PC-9 (cell line): Measurements from ENCODE around the gene CYP17A1.
"Not testable (repeated sequence)": the region's sequence is repeated elsewhere in the genome, so short reads cannot be mapped to it uniquely, and the experiment has no call there.

Experiments used
- CTCF ChIP-seq: fragments of 200-600 bp; sonication (generic); conservative IDR thresholded peaks from 2 replicates; pipeline ENCODE4 v1.6.1; 2017; ENCODE audit warnings: mixed run types, antibody characterized with exemption, mild to moderate bottlenecking, moderate library complexity
- EZH2 ChIP-seq: fragments of 200-600 bp; sonication (generic); IDR thresholded peaks from 2 replicates; pipeline ENCODE4 v1.8.0; 2017; ENCODE audit warnings: antibody characterized with exemption, low read depth

DNA sequence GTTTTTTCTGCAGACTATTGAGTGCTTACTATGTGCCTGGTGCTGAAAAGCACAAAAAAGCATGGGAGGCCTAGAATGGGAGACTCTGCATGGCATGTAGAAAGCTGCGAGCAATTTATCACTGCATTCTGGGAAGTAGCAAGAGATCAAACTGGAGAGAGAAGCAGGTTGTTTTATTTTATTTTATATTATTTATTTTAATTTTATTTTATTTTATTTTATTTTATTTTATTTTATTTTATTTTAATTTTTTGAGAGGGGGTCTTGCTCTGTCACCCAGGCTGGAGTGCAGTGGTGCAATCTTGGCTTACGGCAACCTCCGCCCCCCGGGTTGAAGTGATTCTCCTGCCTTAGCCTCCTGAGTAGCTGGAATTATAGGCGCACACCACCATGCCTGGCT is 17.2 kb downstream of the CYP17A1 start:
- TF ChIP-seq CTCF, EZH2: not testable (repeated sequence)
